Ishikawa (cell line): ENCODE measurements around the gene RBM20.

Source experiments
- CEBPB ChIP-seq: IDR thresholded peaks from 2 replicates; pipeline ENCODE4 v1.6.1; 2012
- CREB1 ChIP-seq: IDR thresholded peaks from 2 replicates; pipeline ENCODE4 v1.6.1; 2012; ENCODE audit warnings: low read depth
- EGR1 ChIP-seq: IDR thresholded peaks from 2 replicates; pipeline ENCODE4 v1.6.1; 2012
- EP300 ChIP-seq: IDR thresholded peaks from 2 replicates; pipeline ENCODE4 v1.6.1; 2012; ENCODE audit warnings: borderline replicate concordance
- FOXM1 ChIP-seq: IDR thresholded peaks from 2 replicates; pipeline ENCODE4 v1.6.1; 2012; ENCODE audit warnings: low read depth, borderline replicate concordance
- MAX ChIP-seq: IDR thresholded peaks from 2 replicates; pipeline ENCODE4 v1.6.1; 2012
- NFIC ChIP-seq: IDR thresholded peaks from 2 replicates; pipeline ENCODE4 v1.6.1; 2012
- RAD21 ChIP-seq: IDR thresholded peaks from 2 replicates; pipeline ENCODE4 v1.6.1; 2012; ENCODE audit warnings: low read depth
- REST ChIP-seq: IDR thresholded peaks from 2 replicates; pipeline ENCODE4 v1.6.1; 2012; ENCODE audit warnings: low read depth, mild to moderate bottlenecking
- TAF1 ChIP-seq: IDR thresholded peaks from 2 replicates; pipeline ENCODE4 v1.6.1; 2012; ENCODE audit warnings: low read depth, mild to moderate bottlenecking
- TCF12 ChIP-seq: IDR thresholded peaks from 2 replicates; pipeline ENCODE4 v1.6.1; 2012; ENCODE audit warnings: low read depth
- TEAD4 ChIP-seq: IDR thresholded peaks from 2 replicates; pipeline ENCODE4 v1.6.1; 2012
- USF1 ChIP-seq: IDR thresholded peaks from 2 replicates; pipeline ENCODE4 v1.6.1; 2012
- YY1 ChIP-seq: IDR thresholded peaks from 2 replicates; pipeline ENCODE4 v1.6.1; 2012; ENCODE audit warnings: low read depth
- ZBTB7A ChIP-seq: IDR thresholded peaks from 2 replicates; pipeline ENCODE4 v1.6.1; 2012; ENCODE audit warnings: low read depth

The RBM20 gene

GRCh38 chr10:110837418-110838171 is 193.5 kb downstream of the RBM20 start:
- no peak for TF ChIP-seq USF1

GRCh38 chr10:110840225-110840922 is 196.2 kb downstream of the RBM20 start:
- TF ChIP-seq YY1, result no peak
- TF ChIP-seq TEAD4, result no peak
- no peak for TF ChIP-seq NFIC
- TF ChIP-seq TCF12, result no peak
- TF ChIP-seq MAX, result no peak
- TF ChIP-seq EP300, result no peak
- no peak for TF ChIP-seq FOXM1
- TF ChIP-seq ZBTB7A, result no peak
- no peak for TF ChIP-seq EGR1
- no peak for TF ChIP-seq REST
- no peak for TF ChIP-seq CEBPB
- TF ChIP-seq RAD21, result no peak

GRCh38 chr10:110840923-110841428 is 196.8 kb downstream of the RBM20 start:
- no peak for TF ChIP-seq TEAD4
- no peak for TF ChIP-seq TCF12
- no peak for TF ChIP-seq TAF1
- TF ChIP-seq FOXM1, result no peak
- no peak for TF ChIP-seq USF1
- TF ChIP-seq ZBTB7A, result no peak
- no peak for TF ChIP-seq REST
- no peak for TF ChIP-seq NFIC
- TF ChIP-seq YY1, result no peak
- no peak for TF ChIP-seq RAD21
- TF ChIP-seq EGR1, result no peak
- TF ChIP-seq CEBPB, result no peak
- TF ChIP-seq CREB1, result no peak

- TF ChIP-seq EGR1 (no peak), NFIC (no peak), MAX (no peak), CREB1 (no peak), TEAD4 (no peak), EP300 (no peak), CEBPB (no peak), REST (no peak), TAF1 (no peak), ZBTB7A (no peak), RAD21 (no peak), YY1 (no peak), USF1 (no peak)
Observed at GRCh38 chr10:110841767-110842267, 197.7 kb downstream of the RBM20 start.
